ENCODE data around the gene KLC1. TPM values are rescaled to one million over a fixed set of nuclear protein-coding genes. Genes with fewer than 3 reads are reported as not detected.

KLC1 gene
- total RNA-seq, 1 experiment from 2014 or later: 121 TPM

GRCh38 chr14:103713304-103714062 is 84.5 kb downstream of the KLC1 start (continued):
- TF ChIP-seq CEBPB (IDR thresholded peaks at IDR 0.05; ENCODE audit: low read depth) (no peak), RAD21 (IDR thresholded peaks at IDR 0.05; ENCODE audit: low read depth) (no peak), POLR2A (IDR thresholded peaks at IDR 0.05; ENCODE audit: borderline replicate concordance, extremely low read depth, insufficient read depth, insufficient read length) (no peak), CBX3 (IDR thresholded peaks at IDR 0.05; ENCODE audit: low read depth) (no peak), ZFX (IDR thresholded peaks at IDR 0.05) (no peak)
- TF ChIP-seq, protein P1, sequence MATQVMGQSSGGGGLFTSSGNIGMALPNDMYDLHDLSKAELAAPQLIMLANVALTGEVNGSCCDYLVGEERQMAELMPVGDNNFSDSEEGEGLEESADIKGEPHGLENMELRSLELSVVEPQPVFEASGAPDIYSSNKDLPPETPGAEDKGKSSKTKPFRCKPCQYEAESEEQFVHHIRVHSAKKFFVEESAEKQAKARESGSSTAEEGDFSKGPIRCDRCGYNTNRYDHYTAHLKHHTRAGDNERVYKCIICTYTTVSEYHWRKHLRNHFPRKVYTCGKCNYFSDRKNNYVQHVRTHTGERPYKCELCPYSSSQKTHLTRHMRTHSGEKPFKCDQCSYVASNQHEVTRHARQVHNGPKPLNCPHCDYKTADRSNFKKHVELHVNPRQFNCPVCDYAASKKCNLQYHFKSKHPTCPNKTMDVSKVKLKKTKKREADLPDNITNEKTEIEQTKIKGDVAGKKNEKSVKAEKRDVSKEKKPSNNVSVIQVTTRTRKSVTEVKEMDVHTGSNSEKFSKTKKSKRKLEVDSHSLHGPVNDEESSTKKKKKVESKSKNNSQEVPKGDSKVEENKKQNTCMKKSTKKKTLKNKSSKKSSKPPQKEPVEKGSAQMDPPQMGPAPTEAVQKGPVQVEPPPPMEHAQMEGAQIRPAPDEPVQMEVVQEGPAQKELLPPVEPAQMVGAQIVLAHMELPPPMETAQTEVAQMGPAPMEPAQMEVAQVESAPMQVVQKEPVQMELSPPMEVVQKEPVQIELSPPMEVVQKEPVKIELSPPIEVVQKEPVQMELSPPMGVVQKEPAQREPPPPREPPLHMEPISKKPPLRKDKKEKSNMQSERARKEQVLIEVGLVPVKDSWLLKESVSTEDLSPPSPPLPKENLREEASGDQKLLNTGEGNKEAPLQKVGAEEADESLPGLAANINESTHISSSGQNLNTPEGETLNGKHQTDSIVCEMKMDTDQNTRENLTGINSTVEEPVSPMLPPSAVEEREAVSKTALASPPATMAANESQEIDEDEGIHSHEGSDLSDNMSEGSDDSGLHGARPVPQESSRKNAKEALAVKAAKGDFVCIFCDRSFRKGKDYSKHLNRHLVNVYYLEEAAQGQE (IDR thresholded peaks at IDR 0.05; ENCODE audit: low read depth): no peak

DNA sequence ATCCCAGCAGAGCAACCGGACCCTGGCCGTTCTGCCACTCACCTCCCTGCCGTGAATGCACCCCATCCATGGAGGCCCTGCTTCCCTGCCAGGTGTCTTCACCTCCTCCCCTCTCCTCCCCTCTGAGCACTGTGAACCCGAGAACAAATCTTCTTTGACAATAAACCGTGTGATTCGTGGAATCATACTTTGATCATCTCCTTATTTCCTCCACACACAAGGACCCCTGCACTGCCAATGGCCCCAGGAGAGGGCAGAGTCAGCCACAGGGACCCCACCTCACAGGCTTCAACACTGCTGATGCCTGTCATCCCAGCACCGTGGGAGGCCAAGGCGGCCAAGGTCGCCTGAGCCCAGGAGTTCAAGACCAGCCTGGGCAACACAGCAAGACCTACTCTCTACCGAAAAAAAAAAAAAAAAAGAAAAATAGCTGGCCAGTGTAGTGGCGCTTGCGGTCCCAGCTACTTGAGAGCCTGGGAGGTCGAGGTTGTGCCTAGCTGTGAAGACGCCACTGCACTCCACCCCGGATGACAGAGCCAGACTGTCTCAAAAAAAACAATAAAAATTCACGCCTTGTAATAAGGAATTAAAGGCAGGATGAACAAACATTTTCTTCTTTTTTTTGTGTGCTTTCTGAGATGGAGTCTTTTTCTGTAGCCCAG is 85.2 kb downstream of the KLC1 start:
- peaks cover 13 to 24% of the 10 kb centered on the region in 2 experiments for H3K4me1 ChIP-seq (ENCODE audit: control insufficient read depth in 1 of 2, insufficient read depth in 2 of 2, low read length in 2 of 2)
- ATAC-seq: no peak
- peak overlapping the region; percentile 98 for H3K9ac ChIP-seq (ENCODE audit: low read length)
- DNase-seq (ENCODE audit: low read depth, low spot score): no peak
- H3K9me2 ChIP-seq (ENCODE audit: insufficient read depth): no peaks in the 10 kb centered on the region
- peak overlapping the region; percentile 84 for H3K4me2 ChIP-seq (ENCODE audit: low read length)
- peak overlapping the region; percentile 77; the same call in 1 of the 2 replicates for H3K27ac ChIP-seq (ENCODE audit: low read depth, low read length)
- intact Hi-C loops (cut with micrococcal nuclease): no loop called here
- H2AFZ ChIP-seq (ENCODE audit: low read depth, low read length, poor library complexity, severe bottlenecking): no peak overlapping the region
- TSS peak; percentile 85 for BruUV-seq (replicated peaks)
- no peaks in the 10 kb centered on the region for H3K9me3 ChIP-seq (ENCODE audit: control insufficient read depth in 1 of 2, insufficient read depth in 1 of 2, low read depth in 1 of 2, low read length in 2 of 2)
- peaks cover 0 to 11% of the 10 kb centered on the region in 2 experiments; a peak in 2 of 4 replicates for H3K36me3 ChIP-seq (ENCODE audit: control insufficient read depth in 1 of 2, insufficient read depth in 2 of 2, low read length in 2 of 2)
- H3K27me3 ChIP-seq (ENCODE audit: insufficient read depth, low read length): no peaks in the 10 kb centered on the region
- ChIA-PET CTCF (no interaction called here), POLR2A (no interaction called here), RAD21 (ENCODE audit: low non-redundant PET in 1 of 2, low total read pairs in 2 of 2, uncharacterized antibody in 2 of 2, unreplicated experiment in 2 of 2) (no interaction called here)
- peak overlapping the region; percentile 58 to 81 for H3K4me3 ChIP-seq (replicated peaks in 1 of 2; ENCODE audit: low read depth in 1 of 2, low read length in 2 of 2)
- H3K79me2 ChIP-seq (ENCODE audit: insufficient read depth, low read length): peaks cover 76% of the 10 kb centered on the region
- H4K20me1 ChIP-seq (ENCODE audit: insufficient read depth): peaks cover 5% of the 10 kb centered on the region; the same call in 1 of the 2 replicates
- no peak for TF ChIP-seq YY1 (IDR thresholded peaks at IDR 0.05; ENCODE audit: extremely low read depth, insufficient replicate concordance, low read depth, low read length)
- TF ChIP-seq ELF1 (IDR thresholded peaks at IDR 0.05; ENCODE audit: borderline replicate concordance, low read depth): no peak
- no peak for TF ChIP-seq FOSL1 (IDR thresholded peaks at IDR 0.05; ENCODE audit: low read depth)
- TF ChIP-seq, protein P1 (IDR thresholded peaks at IDR 0.05; ENCODE audit: low read depth): no peak
- TF ChIP-seq EZH2 (IDR thresholded peaks at IDR 0.05): no peak
- TF ChIP-seq TCF7L2 (IDR thresholded peaks at IDR 0.05; ENCODE audit: borderline replicate concordance, extremely low read depth, insufficient read depth, insufficient read length): no peak
- no peak for TF ChIP-seq SIN3A (IDR thresholded peaks at IDR 0.05; ENCODE audit: low read depth)
- no peak for TF ChIP-seq MAX (IDR thresholded peaks at IDR 0.05)
- no peak for TF ChIP-seq JUND (IDR thresholded peaks at IDR 0.05)
- TF ChIP-seq ZNF274 (IDR thresholded peaks at IDR 0.05; ENCODE audit: low read depth, low read length): no peak

Measured in HCT116 (cell line).